ENCODE results near the gene SEC14L2. TPM values are rescaled to one million over a fixed set of nuclear protein-coding genes. Genes with fewer than 3 reads are reported as not detected.

Gene SEC14L2
- total RNA-seq, 1 experiment from 2014 or later: 3.9 TPM

- CTCF ChIA-PET: interaction anchor here (0.5 to 2.4 kb wide), 9 partner anchors 12 to 82 kb away, joined by 3 to 17 read pairs (median 5); partner anchors contain the start of genes CASTOR1, RNF215 and SEC14L2
- peak overlapping the region; percentile 91 for H3K27ac Mint-ChIP-seq
- POLR2A ChIA-PET: interaction anchor here (0.6 to 0.9 kb wide), 4 partner anchors 9 to 607 kb away, joined by 3 to 6 read pairs (median 4); partner anchors contain the start of gene CASTOR1
- H3K4me3 Mint-ChIP-seq: no peak overlapping the region
- peak; percentile 67 for DNase-seq (ENCODE audit: low spot score)
- H3K9me3 Mint-ChIP-seq: no peaks in the 10 kb centered on the region
- H3K27me3 Mint-ChIP-seq (ENCODE audit: low read depth): no peaks in the 10 kb centered on the region
- H3K36me3 Mint-ChIP-seq: no peaks in the 10 kb centered on the region
- peaks cover 25% of the 10 kb centered on the region for H3K4me1 Mint-ChIP-seq
- ATAC-seq: peak; percentile 89
- 0 out of 2 replicates have a peak, but pooled peaks have one; percentile 39 for TF ChIP-seq ETV6 (CRISPR knock-in tag; IDR thresholded peaks at IDR 0.05)
- 0 out of 2 replicates have a peak, but pooled peaks have one; percentile 27 for TF ChIP-seq TP53 (CRISPR knock-in tag; IDR thresholded peaks at IDR 0.05)
- TF ChIP-seq ZNF121 (CRISPR knock-in tag; IDR thresholded peaks at IDR 0.05): no peak
Measured at GRCh38 chr22:30362651-30363281, 34.1 kb upstream of the SEC14L2 start.

GRCh38 chr22:30365891-30366290, 30.9 kb upstream of the SEC14L2 start:
- no peak for ATAC-seq
- Mint-ChIP-seq H3K36me3 (no peaks in the 10 kb centered on the region), H3K9me3 (no peaks in the 10 kb centered on the region), H3K4me1 (peaks cover 17% of the 10 kb centered on the region), H3K27me3 (ENCODE audit: low read depth) (no peaks in the 10 kb centered on the region), H3K27ac (no peak overlapping the region), H3K4me3 (no peak overlapping the region)
- POLR2A ChIA-PET: no interaction called here
- DNase-seq (ENCODE audit: low spot score): no peak
- CTCF ChIA-PET: interaction anchor here (0.8 kb wide), 1 partner anchor 22 kb away, joined by 3 read pairs; the partner anchor contains the start of gene RNF215
- TF ChIP-seq GRHL2 (CRISPR knock-in tag; IDR thresholded peaks at IDR 0.05; ENCODE audit: insufficient replicate concordance, severe bottlenecking) (no peak), SOX15 (CRISPR knock-in tag; IDR thresholded peaks at IDR 0.05) (no peak), ZNF532 (CRISPR knock-in tag; IDR thresholded peaks at IDR 0.05; ENCODE audit: borderline replicate concordance) (no peak), ZNF121 (CRISPR knock-in tag; IDR thresholded peaks at IDR 0.05) (no peak), ZBTB21 (CRISPR knock-in tag; IDR thresholded peaks at IDR 0.05; ENCODE audit: borderline replicate concordance) (no peak), PRDM15 (CRISPR knock-in tag; IDR thresholded peaks at IDR 0.05) (no peak), MXD4 (CRISPR knock-in tag; IDR thresholded peaks at IDR 0.05; ENCODE audit: borderline replicate concordance) (no peak), ZNF317 (CRISPR knock-in tag; IDR thresholded peaks at IDR 0.05; ENCODE audit: borderline replicate concordance, low read depth) (no peak), MYBL2 (CRISPR knock-in tag; IDR thresholded peaks at IDR 0.05) (no peak), NFATC4 (CRISPR knock-in tag; IDR thresholded peaks at IDR 0.05) (no peak), SMAD4 (CRISPR knock-in tag; IDR thresholded peaks at IDR 0.05) (no peak), MLX (CRISPR knock-in tag; IDR thresholded peaks at IDR 0.05) (no peak), IRF1 (CRISPR knock-in tag; IDR thresholded peaks at IDR 0.05) (no peak), HMGA2 (CRISPR knock-in tag; IDR thresholded peaks at IDR 0.05) (no peak), ZNF263 (CRISPR knock-in tag; IDR thresholded peaks at IDR 0.05; ENCODE audit: low read depth) (no peak), CREB1 (CRISPR knock-in tag; IDR thresholded peaks at IDR 0.05) (no peak), CDX4 (CRISPR knock-in tag; IDR thresholded peaks at IDR 0.05; ENCODE audit: borderline replicate concordance) (no peak)
